ENCODE data around the gene CCSER1.

DNA sequence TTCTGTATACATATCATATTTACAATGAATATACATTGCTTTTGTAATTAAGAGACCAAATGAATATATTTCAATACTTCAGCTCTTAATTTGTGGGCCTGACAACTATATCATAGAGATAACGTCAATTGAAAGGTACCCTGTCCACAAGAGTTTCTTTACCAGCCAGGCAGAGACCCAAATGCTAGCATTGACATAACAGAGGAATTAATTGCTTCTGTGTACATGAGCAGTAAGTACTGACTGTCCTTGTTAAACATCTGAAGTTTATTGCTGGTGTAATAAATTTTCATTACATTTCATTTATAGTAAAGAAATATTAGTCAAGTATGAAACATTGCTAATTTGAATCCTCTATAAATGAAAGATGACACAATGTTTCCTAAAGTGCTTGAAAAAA lies 910.8 kb downstream of the CCSER1 start:
- TF ChIP-seq, protein P1, sequence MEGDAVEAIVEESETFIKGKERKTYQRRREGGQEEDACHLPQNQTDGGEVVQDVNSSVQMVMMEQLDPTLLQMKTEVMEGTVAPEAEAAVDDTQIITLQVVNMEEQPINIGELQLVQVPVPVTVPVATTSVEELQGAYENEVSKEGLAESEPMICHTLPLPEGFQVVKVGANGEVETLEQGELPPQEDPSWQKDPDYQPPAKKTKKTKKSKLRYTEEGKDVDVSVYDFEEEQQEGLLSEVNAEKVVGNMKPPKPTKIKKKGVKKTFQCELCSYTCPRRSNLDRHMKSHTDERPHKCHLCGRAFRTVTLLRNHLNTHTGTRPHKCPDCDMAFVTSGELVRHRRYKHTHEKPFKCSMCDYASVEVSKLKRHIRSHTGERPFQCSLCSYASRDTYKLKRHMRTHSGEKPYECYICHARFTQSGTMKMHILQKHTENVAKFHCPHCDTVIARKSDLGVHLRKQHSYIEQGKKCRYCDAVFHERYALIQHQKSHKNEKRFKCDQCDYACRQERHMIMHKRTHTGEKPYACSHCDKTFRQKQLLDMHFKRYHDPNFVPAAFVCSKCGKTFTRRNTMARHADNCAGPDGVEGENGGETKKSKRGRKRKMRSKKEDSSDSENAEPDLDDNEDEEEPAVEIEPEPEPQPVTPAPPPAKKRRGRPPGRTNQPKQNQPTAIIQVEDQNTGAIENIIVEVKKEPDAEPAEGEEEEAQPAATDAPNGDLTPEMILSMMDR (IDR thresholded peaks at IDR 0.05; ENCODE audit: low read length) = no peak
- TF ChIP-seq EZH2 (IDR thresholded peaks at IDR 0.05; ENCODE audit: borderline replicate concordance, low read length) = no peak

All from OCI-LY1 (cell line).